Liver (tissue), 9 donors: Measurements from ENCODE around the gene SPP2. TPM values are rescaled to one million over a fixed set of nuclear protein-coding genes. Genes with fewer than 3 reads are reported as not detected.

Source experiments
- DNase-seq: peaks from one replicate; pipeline ENCODE4 v3.0.0-alpha.2; 2017; ENCODE audit warnings: low spot score
- H3K27ac ChIP-seq, 2 donors: one replicate each; pipeline ENCODE4 v1.7.0; 2013; ENCODE audit warnings: inconsistent platforms in 2 of 2, low read length in 2 of 2, control low read depth in 1 of 2, low read depth in 1 of 2, mild to moderate bottlenecking in 1 of 2
- H3K27me3 ChIP-seq, 4 donors: one replicate each; pipeline versions ENCODE4 v1.6.1 to v1.7.0; 2013; ENCODE audit warnings: low read length in 3 of 4, inconsistent platforms in 1 of 4, mild to moderate bottlenecking in 1 of 4, moderate library complexity in 1 of 4; ENCODE audit not compliant: control insufficient read depth in 4 of 4, insufficient read depth in 4 of 4
- H3K36me3 ChIP-seq, 4 donors: one replicate each; pipeline versions ENCODE4 v1.6.1 to v1.7.0; 2013; ENCODE audit warnings: low read length in 3 of 4, mild to moderate bottlenecking in 3 of 4, low read depth in 1 of 4, moderate library complexity in 1 of 4; ENCODE audit not compliant: control insufficient read depth in 4 of 4, insufficient read depth in 3 of 4
- H3K4me1 ChIP-seq, 4 donors: one replicate each; pipeline versions ENCODE4 v1.6.1 to v1.7.0; 2013; ENCODE audit warnings: low read length in 3 of 4, mild to moderate bottlenecking in 3 of 4, moderate library complexity in 1 of 4; ENCODE audit not compliant: control insufficient read depth in 4 of 4, insufficient read depth in 4 of 4
- H3K4me3 ChIP-seq, 3 donors: one replicate each; pipeline versions ENCODE4 v1.6.1 to v1.7.0; 2013; ENCODE audit warnings: low read length in 3 of 3, control low read depth in 1 of 3, low read depth in 1 of 3, mild to moderate bottlenecking in 1 of 3
- H3K9ac ChIP-seq, 2 donors: one replicate each; pipeline ENCODE4 v1.7.0; 2013; ENCODE audit warnings: low read length in 2 of 2, mild to moderate bottlenecking in 2 of 2, moderate library complexity in 2 of 2, control low read depth in 1 of 2, low read depth in 1 of 2
- H3K9me3 ChIP-seq, 4 donors: one replicate each; pipeline versions ENCODE4 v1.6.1 to v1.7.0; 2013; ENCODE audit warnings: low read length in 3 of 4; ENCODE audit not compliant: control insufficient read depth in 4 of 4
- CTCF ChIP-seq: fragments of 150-350 bp; IDR thresholded peaks from 2 replicates; pipeline ENCODE4 v1.5.1; 2017; ENCODE audit warnings: improper control_type of control experiment, low read depth, low read length; ENCODE audit not compliant: missing input control
- EGR1 ChIP-seq, 2 donors: IDR thresholded peaks; 2 replicates each; pipeline ENCODE4 v1.6.1; 2016 to 2018; ENCODE audit warnings: antibody characterized with exemption in 2 of 2, low read depth in 2 of 2
- FOXA1 ChIP-seq: IDR thresholded peaks from 2 replicates; pipeline ENCODE4 v1.6.1; 2016; ENCODE audit warnings: antibody characterized with exemption
- FOXA2 ChIP-seq: IDR thresholded peaks from 2 replicates; pipeline ENCODE4 v1.6.1; 2016; ENCODE audit warnings: antibody characterized with exemption
- GABPA ChIP-seq, 2 donors: IDR thresholded peaks in 1 of 2; conservative IDR thresholded peaks in 1 of 2; 2 replicates each; pipeline ENCODE4 v1.6.1; 2016; ENCODE audit warnings: antibody characterized with exemption in 2 of 2, mild to moderate bottlenecking in 1 of 2, moderate library complexity in 1 of 2
- HNF4A ChIP-seq, 2 donors: conservative IDR thresholded peaks; 2 replicates each; pipeline ENCODE4 v1.6.1; 2016; ENCODE audit warnings: antibody characterized with exemption in 2 of 2, mild to moderate bottlenecking in 2 of 2
- HNF4G ChIP-seq: IDR thresholded peaks from 2 replicates; pipeline ENCODE4 v1.6.1; 2016; ENCODE audit warnings: antibody characterized with exemption
- JUND ChIP-seq, 2 donors: IDR thresholded peaks; 2 replicates each; pipeline ENCODE4 v1.6.1; 2016; ENCODE audit warnings: antibody characterized with exemption in 2 of 2
- MAX ChIP-seq: IDR thresholded peaks from 2 replicates; pipeline ENCODE4 v1.6.1; 2016; ENCODE audit warnings: antibody characterized with exemption
- NR2F2 ChIP-seq: IDR thresholded peaks from 2 replicates; pipeline ENCODE4 v1.6.1; 2016; ENCODE audit warnings: antibody characterized with exemption
- RAD21 ChIP-seq, 2 donors: IDR thresholded peaks; 2 replicates each; pipeline ENCODE4 v1.6.1; 2016; ENCODE audit warnings: antibody characterized with exemption in 2 of 2, mild to moderate bottlenecking in 2 of 2
- REST ChIP-seq: IDR thresholded peaks from 2 replicates; pipeline ENCODE4 v1.6.1; 2016; ENCODE audit warnings: antibody characterized with exemption, mild to moderate bottlenecking
- RXRA ChIP-seq, 2 donors: IDR thresholded peaks; 2 replicates each; pipeline ENCODE4 v1.6.1; 2017 to 2018; ENCODE audit warnings: antibody characterized with exemption in 2 of 2, mild to moderate bottlenecking in 1 of 2
- SP1 ChIP-seq: IDR thresholded peaks from 2 replicates; pipeline ENCODE4 v1.6.1; 2018; ENCODE audit warnings: antibody characterized with exemption, mild to moderate bottlenecking
- TAF1 ChIP-seq: conservative IDR thresholded peaks from 2 replicates; pipeline ENCODE4 v1.6.1; 2016; ENCODE audit warnings: antibody characterized with exemption, mild to moderate bottlenecking
- YY1 ChIP-seq: IDR thresholded peaks from 2 replicates; pipeline ENCODE4 v1.6.1; 2016; ENCODE audit warnings: antibody characterized with exemption, mild to moderate bottlenecking
- WGBS: extraction: QIAGEN DNeasy Blood & Tissue Kit; methylation state at CpG from one replicate; pipeline ENCODE4 v1.1.7; 2013; 5-methylcytosine and 5-hydroxymethylcytosine counted together
- polyA plus RNA-seq, 2 donors: library from polyadenylated mRNA; stranded (reverse) in 1 of 2; unstranded in 1 of 2; fragments of 200-250 nt in 1 of 2; fragments of >200 nt in 1 of 2; fragmentation: Nextera tagmentation in 1 of 2; extraction: Ambion mirVana in 1 of 2; gene quantifications; one replicate each; pipeline versions ENCODE4 v1.2.1 to v1.2.3, GENCODE V29; 2013 to 2015
- total RNA-seq, 2 donors: library from RNA; depleted of rRNA; stranded (reverse); fragments of >200 nt; gene quantifications; one replicate each; pipeline ENCODE4 v1.2.3, GENCODE V29; 2014
- TF ChIP-seq, protein P1 (sequence below): IDR thresholded peaks from 2 replicates; pipeline ENCODE4 v1.6.1; 2016; ENCODE audit warnings: antibody characterized with exemption
- TF ChIP-seq, protein P2 (sequence below): IDR thresholded peaks from 2 replicates; pipeline ENCODE4 v1.6.1; 2016; ENCODE audit warnings: antibody characterized with exemption
- donor health status: healthy.
- donor health status: healthy.
- donor health status: healthy.
- donor health status: healthy.
- donor health status: healthy.

SPP2 gene
- total and polyA plus RNA-seq, 4 donors: 76.7 to 584 (median 147) TPM

GRCh38 chr2:234027641-234028040 lies 22.9 kb upstream of the SPP2 start:
- DNase-seq: no peak
- WGBS: 93% methylated on average over 1 of the region's 1 CpG
- no peak overlapping the region for H3K27ac ChIP-seq
- H3K4me3 ChIP-seq: no peak overlapping the region
- no peaks in the 10 kb centered on the region for H3K9me3 ChIP-seq
- H3K36me3 ChIP-seq: no peaks in the 10 kb centered on the region
- H3K9ac ChIP-seq: no peak overlapping the region
- TF ChIP-seq TAF1 (no peak), SP1 (no peak), RXRA (IDR thresholded peaks at IDR 0.05) (no peak), FOXA2 (no peak), HNF4G (no peak), NR2F2 (no peak), EGR1 (IDR thresholded peaks at IDR 0.05; ENCODE audit: low read depth in 2 of 2) (no peak), REST (no peak), MAX (no peak), GABPA (IDR thresholded peaks at IDR 0.05 in 1 of 2, conservative IDR thresholded peaks at IDR 0.05 in 1 of 2) (no peak), JUND (IDR thresholded peaks at IDR 0.05) (no peak), CTCF (no peak), HNF4A (conservative IDR thresholded peaks at IDR 0.05) (no peak), RAD21 (IDR thresholded peaks at IDR 0.05) (no peak), FOXA1 (no peak), YY1 (no peak)
- TF ChIP-seq, protein P1, sequence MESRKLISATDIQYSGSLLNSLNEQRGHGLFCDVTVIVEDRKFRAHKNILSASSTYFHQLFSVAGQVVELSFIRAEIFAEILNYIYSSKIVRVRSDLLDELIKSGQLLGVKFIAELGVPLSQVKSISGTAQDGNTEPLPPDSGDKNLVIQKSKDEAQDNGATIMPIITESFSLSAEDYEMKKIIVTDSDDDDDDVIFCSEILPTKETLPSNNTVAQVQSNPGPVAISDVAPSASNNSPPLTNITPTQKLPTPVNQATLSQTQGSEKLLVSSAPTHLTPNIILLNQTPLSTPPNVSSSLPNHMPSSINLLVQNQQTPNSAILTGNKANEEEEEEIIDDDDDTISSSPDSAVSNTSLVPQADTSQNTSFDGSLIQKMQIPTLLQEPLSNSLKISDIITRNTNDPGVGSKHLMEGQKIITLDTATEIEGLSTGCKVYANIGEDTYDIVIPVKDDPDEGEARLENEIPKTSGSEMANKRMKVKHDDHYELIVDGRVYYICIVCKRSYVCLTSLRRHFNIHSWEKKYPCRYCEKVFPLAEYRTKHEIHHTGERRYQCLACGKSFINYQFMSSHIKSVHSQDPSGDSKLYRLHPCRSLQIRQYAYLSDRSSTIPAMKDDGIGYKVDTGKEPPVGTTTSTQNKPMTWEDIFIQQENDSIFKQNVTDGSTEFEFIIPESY: no peak
- TF ChIP-seq, protein P2, sequence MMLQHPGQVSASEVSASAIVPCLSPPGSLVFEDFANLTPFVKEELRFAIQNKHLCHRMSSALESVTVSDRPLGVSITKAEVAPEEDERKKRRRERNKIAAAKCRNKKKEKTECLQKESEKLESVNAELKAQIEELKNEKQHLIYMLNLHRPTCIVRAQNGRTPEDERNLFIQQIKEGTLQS: no peak
- no peaks in the 10 kb centered on the region for H3K27me3 ChIP-seq
- H3K4me1 ChIP-seq: peaks cover 0 to 4% (median under 1%) of the 10 kb centered on the region in 4 donors
